Heart left ventricle (tissue), 16 donors: ENCODE data around the gene ATP1A4. TPM values are rescaled to one million over a fixed set of nuclear protein-coding genes. Genes with fewer than 3 reads are reported as not detected.

Source experiments
- ATAC-seq, 4 donors: fragments of 200-7000 bp; cut with Tn5 transposase; one replicate each; pipeline ENCODE4 v1.9.1; 2020 to 2022; ENCODE audit warnings: moderate library complexity in 4 of 4, mild to moderate bottlenecking in 3 of 4, moderate number of reproducible peaks in 1 of 4
- DNase-seq, 5 donors: peaks; one replicate each; pipeline ENCODE4 v3.0.0-alpha.2; 2020
- H3K27ac ChIP-seq, 12 donors: fragments of 200-600 bp; sonication (generic) in 4 of 12; one replicate each; pipeline versions ENCODE4 v1.5.0 to v1.8.0; 2016 to 2022; ENCODE audit warnings: mild to moderate bottlenecking in 2 of 12
- H3K27me3 ChIP-seq, 9 donors: fragments of 200-600 bp; sonication (generic) in 2 of 9; one replicate each; pipeline versions ENCODE4 v1.5.1 to v1.8.0; 2016 to 2022; ENCODE audit warnings: mild to moderate bottlenecking in 3 of 9
- H3K36me3 ChIP-seq, 9 donors: fragments of 200-600 bp; sonication (generic) in 2 of 9; one replicate each; pipeline versions ENCODE4 v1.5.0 to v1.8.0; 2018 to 2022; ENCODE audit warnings: mild to moderate bottlenecking in 2 of 9
- H3K4me1 ChIP-seq, 12 donors: fragments of 200-600 bp; sonication (generic) in 4 of 12; one replicate each; pipeline versions ENCODE4 v1.5.0 to v1.8.0; 2016 to 2022; ENCODE audit warnings: mild to moderate bottlenecking in 3 of 12
- H3K4me3 ChIP-seq, 12 donors: fragments of 200-600 bp; sonication (generic) in 4 of 12; one replicate each; pipeline versions ENCODE4 v1.5.0 to v1.8.0; 2017 to 2022; ENCODE audit warnings: mild to moderate bottlenecking in 9 of 12, moderate library complexity in 4 of 12
- H3K9me3 ChIP-seq, 12 donors: fragments of 200-600 bp; sonication (generic) in 4 of 12; one replicate each; pipeline versions ENCODE4 v1.5.0 to v1.8.0; 2016 to 2022; ENCODE audit warnings: mild to moderate bottlenecking in 1 of 12
- CTCF ChIP-seq, 12 donors: fragments of 200-600 bp; sonication (generic) in 4 of 12; IDR thresholded peaks; one replicate each; pipeline versions ENCODE4 v1.5.0 to v1.8.0; 2018 to 2022; ENCODE audit warnings: antibody characterized with exemption in 12 of 12, mild to moderate bottlenecking in 5 of 12
- POLR2A ChIP-seq, 2 donors: fragments of 450-650 bp; IDR thresholded peaks; one replicate each; pipeline ENCODE4 v1.6.1; 2017; ENCODE audit warnings: antibody characterized with exemption in 2 of 2, mild to moderate bottlenecking in 2 of 2, moderate library complexity in 2 of 2
- WGBS, 4 donors: extraction: QIAGEN DNeasy Blood & Tissue Kit in 2 of 4; methylation state at CpG; one replicate each; pipeline versions ENCODE4 v1.1.5 to v1.1.7; 2013 to 2018; 5-methylcytosine and 5-hydroxymethylcytosine counted together
- intact Hi-C, 10 donors: fragments of 100-400 bp; cut with DNase I; formaldehyde crosslinking; loops; one replicate each; pipeline versions ENCODE4 v1.11.1 to v1.14.2; 2022
- polyA plus RNA-seq, 2 donors: library from polyadenylated mRNA; stranded (reverse); fragments of 200-250 nt; gene quantifications; one replicate each; pipeline ENCODE4 v1.2.3, GENCODE V29; 2013
- total RNA-seq, 9 donors: library from RNA; depleted of rRNA in 2 of 9; stranded (reverse); fragments of >200 nt in 2 of 9; fragmentation: NEBNext Ultra II Directional in 3 of 9; extraction: Animal tissue kit (Norgen Biotek cat#: 25700) in 3 of 9; gene quantifications; one replicate each; pipeline versions ENCODE4 v1.1.0 to v1.2.4, GENCODE V29; 2016 to 2023
- donor health status: ischemic (EF 13 %, LVEDD 7.1; RV severe dilation, severe dysfunction).
- donor health status: healthy with polysubstance abuse.
- donor health status: DM: no; HTN: yes; CAD: no.
- donor health status: DM: no; HTN: no; CAD: no.
- donor health status: ischemic (EF 25% LVEDD 6.9; RV normal size, moderate dysfunction).
- donor health status: ischemic (EF 25% LVEDD 5.7; RV mildly dilated, moderate dysfunction).
- donor health status: healthy.
- donor health status: DM: yes; HTN: yes; CAD: no.
- donor health status: ischemic (EF 35%, LVEDD 5.7; RV mildly dilated, moderate dysfunction).
- donor health status: nonischemic (EF 11% LVEDD 7.7; RV severe dilation, severe dysfunction).
- donor health status: DM: yes; HTN: yes; CAD: no.
- donor health status: PGD.
- donor health status: ischemic (EF 29% LVEDD 5.4; RV normal size, mild dysfunction).
- donor health status: nonischemic (EF 23%, LVEDD 6.1; RV moderate dilation, normal function).

ATP1A4 gene
- total and polyA plus RNA-seq, 11 donors: 0.09 to 1.3 (median 0.25) TPM; not detected in 6

GRCh38 chr1:160161965-160162705, 10.7 kb downstream of the ATP1A4 start:
- Histone ChIP-seq H3K9me3 (no peaks in the 10 kb centered on the region), H3K4me1 (peaks cover 0 to 7% (median 0%) of the 10 kb centered on the region in 12 donors), H3K27ac (no peak overlapping the region), H3K4me3 (no peak overlapping the region), H3K27me3 (no peaks in the 10 kb centered on the region), H3K36me3 (no peaks in the 10 kb centered on the region)
- ATAC-seq (peak; percentile 53 to 74 (median 68)), DNase-seq (peak in 2 of 5 donors; percentile 29 to 47)
- WGBS, 4 donors: 52 to 61% (median 56%) methylated on average over 6 of the region's 6 CpGs
- intact Hi-C loops: no loop called here
- TF ChIP-seq CTCF (IDR thresholded peaks at IDR 0.05) (peak; percentile 15 to 59 (median 40)), POLR2A (IDR thresholded peaks at IDR 0.05) (no peak)

GRCh38 chr1:160162931-160163330, 11.5 kb downstream of the ATP1A4 start:
- intact Hi-C loops: no loop called here
- no peak for TF ChIP-seq CTCF (IDR thresholded peaks at IDR 0.05)
- TF ChIP-seq POLR2A (IDR thresholded peaks at IDR 0.05): no peak
- WGBS, 4 donors: 73 to 86% (median 84%) methylated on average over 2 of the region's 2 CpGs

DNA sequence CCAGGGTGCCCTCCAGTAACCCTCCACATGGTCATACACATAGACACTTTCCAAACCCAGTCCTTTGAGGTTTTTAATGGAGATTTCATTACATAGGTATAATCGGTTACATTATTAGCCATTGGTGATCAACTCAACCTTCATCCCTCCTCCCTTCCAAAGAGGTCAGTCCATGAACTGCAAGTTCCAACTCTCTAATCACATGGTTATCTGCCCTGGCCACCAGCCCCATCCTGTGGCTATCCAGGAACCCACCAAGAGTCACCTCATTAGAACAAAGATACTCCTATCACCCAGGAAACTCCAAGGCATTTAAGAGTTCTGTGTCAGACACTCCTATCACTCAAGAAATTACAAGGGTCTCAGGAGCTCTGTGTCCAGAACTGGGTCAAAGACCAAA, 12.2 kb downstream of the ATP1A4 start:
- H3K36me3 ChIP-seq: no peaks in the 10 kb centered on the region
- ATAC-seq (no peak), DNase-seq (no peak)
- H3K9me3 ChIP-seq: no peaks in the 10 kb centered on the region
- intact Hi-C loops: no loop called here
- peaks cover 0 to 7% (median 0%) of the 10 kb centered on the region in 12 donors for H3K4me1 ChIP-seq
- H3K27ac ChIP-seq: no peak overlapping the region
- TF ChIP-seq CTCF (IDR thresholded peaks at IDR 0.05) (no peak), POLR2A (IDR thresholded peaks at IDR 0.05) (no peak)
- no peak overlapping the region for H3K4me3 ChIP-seq
- WGBS, 4 donors: 83 to 100% (median 96%) methylated on average over 1 of the region's 1 CpG
- no peaks in the 10 kb centered on the region for H3K27me3 ChIP-seq

More at GRCh38 chr1:160162931-160163330, 11.5 kb downstream of the ATP1A4 start:
- no peak for DNase-seq
- Histone ChIP-seq H3K27me3 (no peaks in the 10 kb centered on the region), H3K36me3 (no peaks in the 10 kb centered on the region), H3K4me1 (peaks cover 0 to 7% (median 0%) of the 10 kb centered on the region in 12 donors), H3K4me3 (no peak overlapping the region), H3K9me3 (no peaks in the 10 kb centered on the region), H3K27ac (no peak overlapping the region)
- ATAC-seq: no peak

DNA sequence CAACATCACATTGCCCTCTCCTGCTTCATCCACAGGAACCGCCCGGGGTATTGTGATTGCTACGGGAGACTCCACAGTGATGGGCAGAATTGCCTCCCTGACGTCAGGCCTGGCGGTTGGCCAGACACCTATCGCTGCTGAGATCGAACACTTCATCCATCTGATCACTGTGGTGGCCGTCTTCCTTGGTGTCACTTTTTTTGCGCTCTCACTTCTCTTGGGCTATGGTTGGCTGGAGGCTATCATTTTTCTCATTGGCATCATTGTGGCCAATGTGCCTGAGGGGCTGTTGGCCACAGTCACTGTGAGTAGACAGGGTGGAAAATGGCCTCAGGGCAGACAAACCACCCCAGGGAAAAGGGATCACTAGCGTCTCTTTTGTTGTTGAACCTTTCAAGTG, 12.7 kb downstream of the ATP1A4 start:
- Histone ChIP-seq H3K27ac (no peak overlapping the region), H3K4me1 (peaks cover 0 to 7% (median 0%) of the 10 kb centered on the region in 12 donors), H3K9me3 (no peaks in the 10 kb centered on the region), H3K4me3 (no peak overlapping the region), H3K27me3 (no peaks in the 10 kb centered on the region), H3K36me3 (no peaks in the 10 kb centered on the region)
- WGBS, 4 donors: 73 to 88% (median 76%) methylated on average over 10 of the region's 10 CpGs
- intact Hi-C loops: no loop called here
- ATAC-seq (no peak), DNase-seq (no peak)
- TF ChIP-seq POLR2A (IDR thresholded peaks at IDR 0.05) (no peak), CTCF (IDR thresholded peaks at IDR 0.05) (no peak)
